Neural cell (in vitro differentiated cells): Measurements from ENCODE around the gene HOXB4. TPM values are rescaled to one million over a fixed set of nuclear protein-coding genes. Genes with fewer than 3 reads are reported as not detected.

Experiments
- H2AFZ ChIP-seq: fragments of 200-600, 300-800 bp; sonication (generic), shearing (Covaris generic); 2 replicates; pipeline ENCODE4 v1.6.0; 2014; ENCODE audit warnings: low read depth, mild to moderate bottlenecking, antibody characterized with exemption, low read length, moderate library complexity
- H3F3A ChIP-seq: fragments of 200-600 bp; shearing (Covaris generic); 2 replicates; pipeline ENCODE4 v1.6.1; 2016; ENCODE audit warnings: mild to moderate bottlenecking, moderate library complexity, mixed read lengths, antibody characterized with exemption, low read length; ENCODE audit not compliant: insufficient read depth, poor library complexity, severe bottlenecking
- H3K27ac ChIP-seq: fragments of 200-600, 300-800 bp; sonication (generic), shearing (Covaris generic); 2 replicates; pipeline ENCODE4 v1.5.1; 2014; ENCODE audit warnings: mild to moderate bottlenecking, low read length, moderate library complexity
- H3K27me3 ChIP-seq: fragments of 300-800, 200-600 bp; sonication (generic), shearing (Covaris generic); 2 replicates; pipeline ENCODE4 v1.6.0; 2014; ENCODE audit warnings: mild to moderate bottlenecking, low read depth, low read length, moderate library complexity; ENCODE audit not compliant: insufficient read depth
- H3K36me3 ChIP-seq: fragments of 300-800, 200-600 bp; sonication (generic), shearing (Covaris generic); 2 replicates; pipeline ENCODE4 v1.5.1; 2014; ENCODE audit warnings: mild to moderate bottlenecking, antibody characterized with exemption, low read length, moderate library complexity; ENCODE audit not compliant: insufficient read depth
- H3K4me2 ChIP-seq: fragments of 300-800, 200-600 bp; sonication (generic), shearing (Covaris generic); 2 replicates; pipeline ENCODE4 v1.6.0; 2014; ENCODE audit warnings: mild to moderate bottlenecking, low read length
- H3K4me3 ChIP-seq: fragments of 300-800, 200-600 bp; sonication (generic), shearing (Covaris generic); 2 replicates; pipeline ENCODE4 v1.5.1; 2014; ENCODE audit warnings: mild to moderate bottlenecking, low read length, moderate library complexity
- H3K79me2 ChIP-seq: fragments of 200-600 bp; shearing (Covaris generic); replicated peaks from 2 replicates; pipeline ENCODE4 v1.6.0; 2014; ENCODE audit warnings: mild to moderate bottlenecking, low read length, moderate library complexity; ENCODE audit not compliant: insufficient read depth
- H3K9ac ChIP-seq: fragments of 300-800, 200-600 bp; sonication (generic), shearing (Covaris generic); 2 replicates; pipeline ENCODE4 v1.6.1; 2016; ENCODE audit warnings: mild to moderate bottlenecking, low read length, mixed read lengths
- H3K9me2 ChIP-seq: fragments of 200-600 bp; shearing (Covaris generic); 2 replicates; pipeline ENCODE4 v1.6.1; 2016; ENCODE audit warnings: mild to moderate bottlenecking, low read length, mixed read lengths; ENCODE audit not compliant: insufficient read depth
- H3K9me3 ChIP-seq: fragments of 200-600, 300-800 bp; sonication (generic), shearing (Covaris generic); 2 replicates; pipeline ENCODE4 v1.6.1; 2016; ENCODE audit warnings: mild to moderate bottlenecking, mixed run types, low read length, moderate library complexity, mixed read lengths
- H4K20me1 ChIP-seq: fragments of 200-600 bp; shearing (Covaris generic); 2 replicates; pipeline ENCODE4 v1.6.1; 2016; ENCODE audit warnings: mild to moderate bottlenecking, mixed run types; ENCODE audit not compliant: insufficient read depth
- CTCF ChIP-seq: fragments of 450-650 bp; IDR thresholded peaks from 2 replicates; pipeline ENCODE4 v1.5.1; 2014; ENCODE audit warnings: antibody characterized with exemption, mild to moderate bottlenecking, moderate library complexity; ENCODE audit not compliant: poor library complexity, severe bottlenecking
- EP300 ChIP-seq: fragments of 450-650 bp; conservative IDR thresholded peaks from 2 replicates; pipeline ENCODE4 v1.6.1; 2014; ENCODE audit warnings: antibody characterized with exemption, mild to moderate bottlenecking, moderate library complexity; ENCODE audit not compliant: poor library complexity, severe bottlenecking
- EZH2 ChIP-seq: fragments of 200-600, 300-800 bp; shearing (Covaris generic), sonication (generic); IDR thresholded peaks from 2 replicates; pipeline ENCODE4 v1.6.1; 2014; ENCODE audit warnings: antibody characterized with exemption, low read length, borderline replicate concordance, mild to moderate bottlenecking; ENCODE audit not compliant: insufficient read depth, poor library complexity, severe bottlenecking
- MXI1 ChIP-seq: fragments of 450-650 bp; conservative IDR thresholded peaks from 2 replicates; pipeline ENCODE4 v1.6.1; 2014; ENCODE audit warnings: antibody characterized with exemption, mild to moderate bottlenecking; ENCODE audit not compliant: poor library complexity, severe bottlenecking
- POLR2AphosphoS5 ChIP-seq: IDR thresholded peaks from 2 replicates; pipeline ENCODE4 v1.6.1; 2012
- RAD21 ChIP-seq: fragments of 450-650 bp; conservative IDR thresholded peaks from 2 replicates; pipeline ENCODE4 v1.6.1; 2014; ENCODE audit warnings: antibody characterized with exemption, mild to moderate bottlenecking, moderate library complexity
- REST ChIP-seq: IDR thresholded peaks from 2 replicates; pipeline ENCODE4 v1.6.1; 2012; ENCODE audit warnings: borderline replicate concordance
- SMC3 ChIP-seq: fragments of 450-650 bp; conservative IDR thresholded peaks from 2 replicates; pipeline ENCODE4 v1.6.1; 2014; ENCODE audit warnings: antibody characterized with exemption, mild to moderate bottlenecking, moderate library complexity; ENCODE audit not compliant: poor library complexity
- polyA plus RNA-seq: library from polyadenylated mRNA; depleted of rRNA; stranded (reverse); fragments of >200 nt; gene quantifications from 2 replicates; pipeline ENCODE4 v1.2.3, GENCODE V29; 2014

HOXB4 gene
- polyA plus RNA-seq, 1 donor from 2014 or later = not detected

GRCh38 chr17:48597778-48598631 is 19.9 kb upstream of the HOXB4 start:
- no peaks in the 10 kb centered on the region for H3K79me2 ChIP-seq
- H2AFZ ChIP-seq = no peak overlapping the region
- peaks cover 100% of the 10 kb centered on the region for H3K27me3 ChIP-seq
- H3K27ac ChIP-seq = no peak overlapping the region
- no peaks in the 10 kb centered on the region for H4K20me1 ChIP-seq
- H3K4me3 ChIP-seq = peak overlapping the region; percentile 25
- H3K9me2 ChIP-seq = no peaks in the 10 kb centered on the region
- TF ChIP-seq EZH2 (no peak), EP300 (no peak), RAD21 (no peak), POLR2AphosphoS5 (no peak), SMC3 (no peak), CTCF (no peak), MXI1 (no peak)
- H3K4me2 ChIP-seq = no peak overlapping the region
- no peaks in the 10 kb centered on the region for H3F3A ChIP-seq
- peaks cover 11% of the 10 kb centered on the region for H3K9me3 ChIP-seq
- H3K36me3 ChIP-seq = no peaks in the 10 kb centered on the region
- H3K9ac ChIP-seq = no peak overlapping the region

GRCh38 chr17:48597528-48597777 is 19.3 kb upstream of the HOXB4 start:
- Histone ChIP-seq H3K36me3 (no peaks in the 10 kb centered on the region), H4K20me1 (no peaks in the 10 kb centered on the region), H3K4me2 (no peak overlapping the region), H3K4me3 (peak overlapping the region; percentile 25), H3K27ac (no peak overlapping the region), H3K79me2 (no peaks in the 10 kb centered on the region), H3F3A (no peaks in the 10 kb centered on the region), H3K9me2 (no peaks in the 10 kb centered on the region), H2AFZ (no peak overlapping the region), H3K9me3 (peaks cover 6% of the 10 kb centered on the region), H3K27me3 (peaks cover 100% of the 10 kb centered on the region), H3K9ac (no peak overlapping the region)
- TF ChIP-seq REST = no peak
- no peak for TF ChIP-seq SMC3
- TF ChIP-seq MXI1 = no peak
- TF ChIP-seq CTCF = no peak
